AG04449 (cell line): ENCODE results near the gene OTULIN.

ENCODE experiments used
- CTCF ChIA-PET: fragments of 350-600 bp; formaldehyde crosslinking; extraction: SDS; loops from one replicate; lab custom pipeline; 2021; ENCODE audit warnings: antibody characterized with exemption; lab: Yijun Ruan, JAX
- POLR2A ChIA-PET: fragments of 400-600, 350-600 bp; formaldehyde crosslinking; extraction: SDS; loops from one replicate; lab custom pipeline; 2020; ENCODE audit warnings: antibody characterized with exemption, inconsistent platforms; lab: Yijun Ruan, JAX
- DNase-seq: peaks from one replicate; pipeline ENCODE4 v3.0.0-alpha.2; 2010; ENCODE audit warnings: low read depth, low spot score
- H3K4me3 ChIP-seq: 2 replicates; pipeline ENCODE4 v1.5.1; 2011; ENCODE audit warnings: low read depth, mild to moderate bottlenecking, control low read depth, low read length
- CTCF ChIP-seq: IDR thresholded peaks from one replicate; pipeline ENCODE4 v1.5.1; 2011; ENCODE audit warnings: mild to moderate bottlenecking, moderate library complexity, low read length, control low read depth, inconsistent platforms; ENCODE audit not compliant: insufficient read depth; ENCODE audit errors: missing control alignments

OTULIN gene

GRCh38 chr5:14674983-14675854 is 10.7 kb downstream of the OTULIN start:
- DNase-seq: no peak
- H3K4me3 ChIP-seq: no peak overlapping the region
- POLR2A ChIA-PET: interaction anchor here (0.7 kb wide), 1 partner anchor 83 kb away, joined by 3 read pairs; no protein-coding TSS in a partner anchor
- CTCF ChIA-PET: interaction anchor here (1.0 to 6.1 kb wide), 6 partner anchors 8 to 339 kb away, joined by 3 to 51 read pairs (median 6); no protein-coding TSS in a partner anchor
- no peak for TF ChIP-seq CTCF

GRCh38 chr5:14675865-14676300 is 11.4 kb downstream of the OTULIN start:
- DNase-seq: no peak
- ChIA-PET POLR2A (interaction anchor here (0.7 kb wide), 1 partner anchor 82 kb away, joined by 3 read pairs; no protein-coding TSS in a partner anchor), CTCF (interaction anchor here (1.0 to 6.1 kb wide), 6 partner anchors 9 to 338 kb away, joined by 3 to 51 read pairs (median 6); no protein-coding TSS in a partner anchor)
- no peak for TF ChIP-seq CTCF
- H3K4me3 ChIP-seq: no peak overlapping the region

GRCh38 chr5:14676320-14676719 is 11.8 kb downstream of the OTULIN start:
- no peak overlapping the region for H3K4me3 ChIP-seq
- ChIA-PET POLR2A (no interaction called here), CTCF (interaction anchor here (1.0 to 6.1 kb wide), 4 partner anchors 9 to 337 kb away, joined by 3 to 51 read pairs (median 5); no protein-coding TSS in a partner anchor)
- DNase-seq: no peak
- no peak for TF ChIP-seq CTCF

GRCh38 chr5:14678773-14679334 is 14.3 kb downstream of the OTULIN start:
- H3K4me3 ChIP-seq: no peak overlapping the region
- POLR2A ChIA-PET: no interaction called here
- TF ChIP-seq CTCF: no peak
- CTCF ChIA-PET: interaction anchor here (1.0 to 2.1 kb wide), 3 partner anchors 11 to 324 kb away, joined by 3 to 7 read pairs (median 5); no protein-coding TSS in a partner anchor
- no peak for DNase-seq

- CTCF ChIA-PET: interaction anchor here (1.0 to 11.3 kb wide), 2 partner anchors 10 to 323 kb away, joined by 3 to 148 read pairs; no protein-coding TSS in a partner anchor
- no peak for DNase-seq
- POLR2A ChIA-PET: no interaction called here
- no peak overlapping the region for H3K4me3 ChIP-seq
- no peak for TF ChIP-seq CTCF
Observed at GRCh38 chr5:14679595-14679994, 15.1 kb downstream of the OTULIN start.
